Stimulated activated CD8-positive, alpha-beta memory T cell treated with anti-CD3 and anti-CD28 coated beads, Interleukin-7, amount 100 ng/mL, for 48 hours (primary cell): ENCODE results near the gene ADD2.
"Not testable (repeated sequence)": the region's sequence is repeated elsewhere in the genome, so short reads cannot be mapped to it uniquely, and the experiment has no call there.

Source experiments
- DNase-seq, 2 donors: peaks; one replicate each; pipeline ENCODE4 v3.0.0-alpha.2; 2020; ENCODE audit warnings: low read depth in 1 of 2; ENCODE audit errors: extremely low read depth in 1 of 2

The ADD2 gene

GRCh38 chr2:70752396-70752795 is 15.6 kb downstream of the ADD2 start:
- DNase-seq, result no peak

GRCh38 chr2:70751881-70752280 is 16.1 kb downstream of the ADD2 start:
- no peak for DNase-seq

GRCh38 chr2:70750320-70750719 is 17.7 kb downstream of the ADD2 start:
- no peak for DNase-seq

- DNase-seq, result no peak
Observed at GRCh38 chr2:70748002-70748784, 19.8 kb downstream of the ADD2 start.

- DNase-seq, result no peak
Observed at GRCh38 chr2:70747284-70747683, 20.7 kb downstream of the ADD2 start.

GRCh38 chr2:70746094-70746974 is 21.7 kb downstream of the ADD2 start:
- DNase-seq, result no peak

- no peak for DNase-seq
Observed at GRCh38 chr2:70745276-70745825, 22.6 kb downstream of the ADD2 start.

GRCh38 chr2:70744397-70744796 is 23.6 kb downstream of the ADD2 start:
- no peak for DNase-seq

- DNase-seq, result no peak
Observed at GRCh38 chr2:70743677-70744076, 24.3 kb downstream of the ADD2 start.

- no peak for DNase-seq
Observed at GRCh38 chr2:70743068-70743467, 24.9 kb downstream of the ADD2 start.

- not testable (repeated sequence) for DNase-seq
Observed at GRCh38 chr2:70739492-70739891, 28.5 kb downstream of the ADD2 start.

- no peak for DNase-seq
Observed at GRCh38 chr2:70738159-70738558, 29.8 kb downstream of the ADD2 start.

- no peak for DNase-seq
Observed at GRCh38 chr2:70735071-70735470, 32.9 kb downstream of the ADD2 start.

- no peak for DNase-seq
Observed at GRCh38 chr2:70733646-70734180, 34.3 kb downstream of the ADD2 start.

GRCh38 chr2:70732766-70733645 is 35.0 kb downstream of the ADD2 start:
- DNase-seq, result no peak

- DNase-seq, result no peak
Observed at GRCh38 chr2:70730730-70731129, 37.3 kb downstream of the ADD2 start.

- no peak for DNase-seq
Observed at GRCh38 chr2:70729647-70730046, 38.4 kb downstream of the ADD2 start.

GRCh38 chr2:70728128-70728527 is 39.9 kb downstream of the ADD2 start:
- DNase-seq, result no peak

- DNase-seq, result no peak
Observed at GRCh38 chr2:70726947-70727725, 40.9 kb downstream of the ADD2 start.

- DNase-seq, result no peak
Observed at GRCh38 chr2:70725505-70725904, 42.5 kb downstream of the ADD2 start.
